ENCODE data around the gene CD1E.
"Not testable (repeated sequence)": the region's sequence is repeated elsewhere in the genome, so short reads cannot be mapped to it uniquely, and the experiment has no call there.

- TF ChIP-seq POLR2A (IDR thresholded peaks at IDR 0.05); CTCF (IDR thresholded peaks at IDR 0.05 in 8 of 11, conservative IDR thresholded peaks at IDR 0.05 in 3 of 11): not testable (repeated sequence)
Measured at GRCh38 chr1:158374101-158374500, 20.4 kb downstream of the CD1E start.
